GM08714 (cell line): ENCODE measurements around the gene SARS1.

Source experiments
- H3K4me3 ChIP-seq: fragments of 200-500 bp; sonication (Bioruptor generic); 2 replicates; pipeline ENCODE4 v1.5.1; 2014; ENCODE audit warnings: mild to moderate bottlenecking, low read length, inconsistent platforms
- ZNF274 ChIP-seq: IDR thresholded peaks from 2 replicates; pipeline ENCODE4 v1.6.1; 2012; ENCODE audit warnings: mild to moderate bottlenecking, low read depth, low read length

The SARS1 gene

GRCh38 chr1:109263234-109263596, 49.5 kb downstream of the SARS1 start:
- TF ChIP-seq ZNF274: no peak
- H3K4me3 ChIP-seq: no peak overlapping the region

GRCh38 chr1:109263597-109264378, 50.1 kb downstream of the SARS1 start:
- TF ChIP-seq ZNF274: no peak
- H3K4me3 ChIP-seq: no peak overlapping the region

GRCh38 chr1:109264379-109264755, 50.6 kb downstream of the SARS1 start:
- TF ChIP-seq ZNF274: no peak

GRCh38 chr1:109265016-109265415, 51.3 kb downstream of the SARS1 start:
- no peak overlapping the region for H3K4me3 ChIP-seq
- TF ChIP-seq ZNF274: no peak

More at GRCh38 chr1:109264379-109264755, 50.6 kb downstream of the SARS1 start:
- H3K4me3 ChIP-seq: no peak overlapping the region

- no peak overlapping the region for H3K4me3 ChIP-seq
- no peak for TF ChIP-seq ZNF274
Measured at GRCh38 chr1:109265741-109266330, 52.1 kb downstream of the SARS1 start.

- no peak for TF ChIP-seq ZNF274
- no peak overlapping the region for H3K4me3 ChIP-seq
Measured at GRCh38 chr1:109266965-109267364, 53.2 kb downstream of the SARS1 start.

GRCh38 chr1:109267743-109268300, 54.1 kb downstream of the SARS1 start:
- H3K4me3 ChIP-seq: no peak overlapping the region
- no peak for TF ChIP-seq ZNF274

- no peak for TF ChIP-seq ZNF274
- H3K4me3 ChIP-seq: no peak overlapping the region
Measured at GRCh38 chr1:109268431-109269211, 54.9 kb downstream of the SARS1 start.

GRCh38 chr1:109269212-109269980, 55.7 kb downstream of the SARS1 start:
- no peak for TF ChIP-seq ZNF274
- H3K4me3 ChIP-seq: no peak overlapping the region

GRCh38 chr1:109269981-109270622, 56.4 kb downstream of the SARS1 start:
- TF ChIP-seq ZNF274: no peak
- no peak overlapping the region for H3K4me3 ChIP-seq

GRCh38 chr1:109270623-109271317, 57.1 kb downstream of the SARS1 start:
- no peak overlapping the region for H3K4me3 ChIP-seq
- TF ChIP-seq ZNF274: no peak

- H3K4me3 ChIP-seq: no peak overlapping the region
- TF ChIP-seq ZNF274: no peak
Measured at GRCh38 chr1:109271458-109271857, 57.7 kb downstream of the SARS1 start.
